Activated naive CD8-positive, alpha-beta T cell treated with anti-CD3 and anti-CD28 coated beads for 36 hours (primary cell): ENCODE measurements around the gene SLC13A3. TPM values are rescaled to one million over a fixed set of nuclear protein-coding genes. Genes with fewer than 3 reads are reported as not detected.

Source experiments
- DNase-seq: peaks from one replicate; pipeline ENCODE4 v3.0.0; 2021
- H3K27ac Mint-ChIP-seq: one replicate; pipeline ENCODE4 v1.8.0; 2022; ENCODE audit warnings: mild to moderate bottlenecking, moderate library complexity, mixed read lengths
- H3K27me3 Mint-ChIP-seq: one replicate; pipeline ENCODE4 v1.8.0; 2022; ENCODE audit warnings: mild to moderate bottlenecking, mixed read lengths
- H3K36me3 Mint-ChIP-seq: one replicate; pipeline ENCODE4 v1.8.0; 2021; ENCODE audit warnings: mild to moderate bottlenecking, mixed read lengths
- H3K4me1 Mint-ChIP-seq: one replicate; pipeline ENCODE4 v1.8.0; 2021; ENCODE audit warnings: mixed read lengths
- H3K4me3 Mint-ChIP-seq: one replicate; pipeline ENCODE4 v1.8.0; 2022; ENCODE audit warnings: mild to moderate bottlenecking, moderate library complexity, mixed read lengths
- H3K9me3 Mint-ChIP-seq: one replicate; pipeline ENCODE4 v1.8.0; 2022; ENCODE audit warnings: mixed read lengths
- total RNA-seq, 2 experiments: library from RNA; stranded (reverse); gene quantifications; one replicate each; pipeline ENCODE4 v1.2.3, GENCODE V29; 2021

The SLC13A3 gene
- total RNA-seq, 2 experiments from 2014 or later = not detected

DNA sequence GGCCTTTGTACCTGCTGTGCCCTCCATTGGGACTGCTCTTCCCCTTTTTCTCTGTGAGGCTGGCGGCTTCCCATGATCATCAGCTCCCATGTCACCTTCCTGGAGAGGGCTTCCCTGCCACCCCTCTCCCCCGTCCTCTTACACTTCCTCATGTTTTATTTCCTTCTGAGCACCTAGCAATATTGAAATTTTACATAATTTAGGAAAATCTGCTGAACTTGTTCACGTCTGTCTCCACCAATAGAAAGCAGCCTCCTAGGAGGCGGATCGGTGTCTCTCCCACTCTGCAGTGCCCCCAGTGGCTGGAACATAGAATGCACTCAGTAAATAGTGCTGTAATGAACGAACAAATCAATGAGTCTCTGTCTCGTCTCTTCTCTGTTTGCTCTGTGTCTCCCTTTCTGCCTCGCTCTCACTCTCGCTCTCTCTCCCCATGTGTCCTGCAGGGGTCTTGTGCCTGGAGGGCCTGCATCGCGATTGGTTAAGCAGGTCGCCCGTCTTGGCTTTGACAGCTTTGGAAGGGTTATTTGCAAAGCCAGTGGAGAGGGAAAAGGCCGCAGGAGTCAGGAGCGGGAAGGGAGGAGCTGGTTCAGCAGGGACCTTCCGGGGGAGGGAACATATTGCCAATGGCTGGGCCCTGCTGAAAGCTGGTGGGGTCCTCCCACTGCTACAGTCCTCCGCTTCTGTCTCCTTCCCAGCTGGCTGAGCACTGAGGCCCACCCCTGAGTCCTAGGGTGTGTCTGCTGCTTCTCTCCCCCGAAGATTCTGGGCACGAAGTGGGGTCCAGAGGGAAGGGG is 88.7 kb downstream of the SLC13A3 start:
- Mint-ChIP-seq H3K27ac (no peak overlapping the region), H3K27me3 (peaks cover 3% of the 10 kb centered on the region), H3K4me1 (peaks cover 11% of the 10 kb centered on the region), H3K4me3 (no peak overlapping the region), H3K36me3 (no peaks in the 10 kb centered on the region), H3K9me3 (no peaks in the 10 kb centered on the region)
- peak; percentile 59 for DNase-seq

DNA sequence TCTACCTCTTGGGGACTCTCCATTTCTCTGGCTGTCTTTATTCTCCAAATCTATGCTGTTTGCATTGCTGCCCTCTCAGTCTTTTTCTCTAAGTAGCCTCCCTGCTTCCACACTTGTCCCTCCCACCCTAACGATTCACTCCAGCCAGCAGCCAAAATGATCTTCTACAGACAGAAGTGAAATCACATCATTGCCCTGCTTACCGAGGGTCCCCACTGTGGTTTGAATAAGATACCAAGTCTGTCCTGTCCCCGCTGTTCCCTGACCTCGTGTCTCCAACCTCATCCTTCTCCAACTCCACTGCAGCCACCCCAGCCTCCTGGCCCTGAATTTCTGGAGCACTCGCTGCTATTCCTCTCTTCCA is 89.3 kb downstream of the SLC13A3 start:
- no peaks in the 10 kb centered on the region for H3K36me3 Mint-ChIP-seq
- no peaks in the 10 kb centered on the region for H3K27me3 Mint-ChIP-seq
- peaks cover 14% of the 10 kb centered on the region for H3K4me1 Mint-ChIP-seq
- H3K4me3 Mint-ChIP-seq = no peak overlapping the region
- no peaks in the 10 kb centered on the region for H3K9me3 Mint-ChIP-seq
- H3K27ac Mint-ChIP-seq = no peak overlapping the region
- no peak for DNase-seq

- H3K36me3 Mint-ChIP-seq = no peaks in the 10 kb centered on the region
- H3K27me3 Mint-ChIP-seq = no peaks in the 10 kb centered on the region
- H3K9me3 Mint-ChIP-seq = no peaks in the 10 kb centered on the region
- H3K4me3 Mint-ChIP-seq = no peak overlapping the region
- no peak for DNase-seq
- H3K4me1 Mint-ChIP-seq = peaks cover 22% of the 10 kb centered on the region
- no peak overlapping the region for H3K27ac Mint-ChIP-seq
These were observed 91.4 kb downstream of the SLC13A3 start for GRCh38 chr20:46559685-46560440.

- H3K36me3 Mint-ChIP-seq = no peaks in the 10 kb centered on the region
- H3K4me3 Mint-ChIP-seq = no peak overlapping the region
- no peaks in the 10 kb centered on the region for H3K27me3 Mint-ChIP-seq
- H3K4me1 Mint-ChIP-seq = peaks cover 27% of the 10 kb centered on the region
- no peak overlapping the region for H3K27ac Mint-ChIP-seq
- H3K9me3 Mint-ChIP-seq = no peaks in the 10 kb centered on the region
- DNase-seq = no peak
These were observed 92.3 kb downstream of the SLC13A3 start for GRCh38 chr20:46559001-46559400.

GRCh38 chr20:46558511-46558959 is 92.7 kb downstream of the SLC13A3 start:
- DNase-seq = peak; percentile 29
- Mint-ChIP-seq H3K4me1 (peaks cover 30% of the 10 kb centered on the region), H3K36me3 (no peaks in the 10 kb centered on the region), H3K27ac (no peak overlapping the region), H3K9me3 (no peaks in the 10 kb centered on the region), H3K4me3 (no peak overlapping the region), H3K27me3 (no peaks in the 10 kb centered on the region)

- DNase-seq = no peak
- H3K4me3 Mint-ChIP-seq = no peak overlapping the region
- no peaks in the 10 kb centered on the region for H3K27me3 Mint-ChIP-seq
- H3K4me1 Mint-ChIP-seq = peaks cover 41% of the 10 kb centered on the region
- H3K36me3 Mint-ChIP-seq = no peaks in the 10 kb centered on the region
- H3K9me3 Mint-ChIP-seq = no peaks in the 10 kb centered on the region
- H3K27ac Mint-ChIP-seq = no peak overlapping the region
These were observed 93.9 kb downstream of the SLC13A3 start for GRCh38 chr20:46557231-46557956.

DNA sequence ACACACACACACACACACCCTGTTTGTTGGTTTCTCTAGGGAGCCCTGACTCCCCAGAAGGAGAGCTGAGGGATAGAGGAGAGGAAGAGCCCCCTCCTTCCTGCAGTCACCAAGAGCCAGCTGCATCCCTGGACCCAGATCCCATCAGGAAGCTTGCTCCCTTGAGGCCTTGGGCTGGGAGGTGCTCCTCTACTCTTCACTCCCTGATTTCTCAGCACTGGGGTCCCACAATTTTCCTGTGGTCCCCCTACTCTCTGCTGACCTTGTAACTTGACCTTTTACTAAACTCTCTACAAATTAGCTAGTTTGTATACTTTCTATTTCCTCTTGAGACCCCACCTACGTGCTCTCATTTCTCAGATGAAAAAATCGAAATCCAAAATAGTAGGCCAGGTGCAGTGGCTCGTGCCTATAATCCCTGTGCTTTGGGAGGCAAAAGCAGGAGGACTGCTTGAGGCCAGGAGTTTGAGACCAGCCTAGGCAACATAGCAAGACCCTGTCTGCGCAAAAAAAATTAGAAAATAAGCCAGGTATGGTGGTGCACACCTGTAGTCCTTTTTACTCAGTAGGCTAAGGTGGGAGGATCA is 95.8 kb downstream of the SLC13A3 start:
- Mint-ChIP-seq H3K9me3 (no peaks in the 10 kb centered on the region), H3K4me1 (peaks cover 52% of the 10 kb centered on the region), H3K27me3 (no peaks in the 10 kb centered on the region), H3K27ac (no peak overlapping the region), H3K36me3 (no peaks in the 10 kb centered on the region), H3K4me3 (no peak overlapping the region)
- no peak for DNase-seq

- no peak overlapping the region for H3K27ac Mint-ChIP-seq
- no peaks in the 10 kb centered on the region for H3K9me3 Mint-ChIP-seq
- H3K27me3 Mint-ChIP-seq = no peaks in the 10 kb centered on the region
- no peak overlapping the region for H3K4me3 Mint-ChIP-seq
- H3K4me1 Mint-ChIP-seq = peaks cover 51% of the 10 kb centered on the region
- no peak for DNase-seq
- no peaks in the 10 kb centered on the region for H3K36me3 Mint-ChIP-seq
These were observed 96.4 kb downstream of the SLC13A3 start for GRCh38 chr20:46554828-46555227.

DNA sequence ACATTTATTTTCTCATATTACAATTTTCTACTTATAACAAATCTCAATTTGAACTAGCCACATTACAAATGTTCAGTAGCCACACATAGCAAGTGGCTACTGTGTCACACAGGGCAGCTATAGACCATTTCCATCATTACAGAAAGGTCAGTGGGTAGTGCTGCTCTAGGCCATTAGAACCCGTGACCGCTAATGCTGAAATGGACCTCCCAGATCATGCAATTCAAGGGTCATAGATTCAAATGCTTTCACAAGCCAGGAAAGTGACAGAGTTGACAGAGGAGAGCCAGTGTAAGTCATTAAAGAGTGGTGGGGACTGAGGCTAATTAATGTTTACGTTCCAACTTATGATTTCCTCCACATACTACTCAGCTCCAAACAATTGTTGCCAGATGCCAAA is 97.3 kb downstream of the SLC13A3 start:
- H3K9me3 Mint-ChIP-seq = no peaks in the 10 kb centered on the region
- no peaks in the 10 kb centered on the region for H3K27me3 Mint-ChIP-seq
- no peak overlapping the region for H3K4me3 Mint-ChIP-seq
- H3K27ac Mint-ChIP-seq = no peak overlapping the region
- H3K4me1 Mint-ChIP-seq = peaks cover 51% of the 10 kb centered on the region
- no peak for DNase-seq
- no peaks in the 10 kb centered on the region for H3K36me3 Mint-ChIP-seq

DNA sequence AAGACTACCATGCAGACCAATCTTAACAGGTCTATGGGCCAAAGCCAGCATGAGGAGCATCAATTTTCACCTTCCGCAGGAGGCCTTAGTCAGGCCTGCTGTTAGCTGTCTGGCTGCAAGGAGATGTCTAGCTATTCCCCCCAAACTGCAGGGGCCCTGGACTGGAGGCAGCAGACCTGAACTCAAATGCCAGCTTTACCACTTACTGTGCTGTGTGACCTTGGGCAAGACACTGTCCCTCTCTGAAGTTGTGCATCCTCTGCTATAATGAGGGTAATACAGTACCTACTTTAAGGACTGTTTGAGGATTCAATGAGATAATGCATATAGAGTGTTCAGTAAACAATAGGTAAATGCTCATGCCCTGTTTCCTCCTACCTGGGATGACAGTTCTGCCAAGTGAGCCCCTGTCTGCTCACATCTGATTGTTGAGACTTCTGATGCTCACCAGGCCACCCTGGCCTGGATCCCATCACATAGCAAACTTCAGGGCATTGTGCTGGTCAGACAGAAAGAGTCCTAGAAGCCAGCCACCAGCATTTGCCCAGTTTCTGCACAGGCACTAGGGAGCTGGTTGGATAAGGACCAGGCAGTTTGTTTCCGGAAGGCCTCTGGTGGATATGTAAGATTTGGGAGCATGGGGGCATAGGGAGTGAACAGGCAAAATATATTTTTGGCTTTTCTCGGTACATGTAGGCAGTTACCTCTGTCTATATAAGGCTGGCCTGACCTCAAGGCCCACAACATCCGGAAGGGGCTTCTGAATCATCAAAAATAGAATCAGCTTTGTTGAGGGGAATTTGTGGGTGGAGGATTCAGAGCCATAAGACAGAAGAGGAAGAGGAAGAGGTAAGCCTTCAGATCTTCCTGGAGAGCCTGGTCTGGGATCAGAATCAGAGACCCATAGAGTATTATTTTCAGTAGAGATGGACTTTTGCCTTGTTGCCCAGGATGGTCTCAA is 98.5 kb downstream of the SLC13A3 start:
- peak; percentile 61 for DNase-seq
- H3K9me3 Mint-ChIP-seq = no peaks in the 10 kb centered on the region
- H3K4me3 Mint-ChIP-seq = peak overlapping the region; percentile 55
- H3K27ac Mint-ChIP-seq = peak overlapping the region; percentile 87
- no peaks in the 10 kb centered on the region for H3K27me3 Mint-ChIP-seq
- no peaks in the 10 kb centered on the region for H3K36me3 Mint-ChIP-seq
- H3K4me1 Mint-ChIP-seq = peaks cover 44% of the 10 kb centered on the region

DNA sequence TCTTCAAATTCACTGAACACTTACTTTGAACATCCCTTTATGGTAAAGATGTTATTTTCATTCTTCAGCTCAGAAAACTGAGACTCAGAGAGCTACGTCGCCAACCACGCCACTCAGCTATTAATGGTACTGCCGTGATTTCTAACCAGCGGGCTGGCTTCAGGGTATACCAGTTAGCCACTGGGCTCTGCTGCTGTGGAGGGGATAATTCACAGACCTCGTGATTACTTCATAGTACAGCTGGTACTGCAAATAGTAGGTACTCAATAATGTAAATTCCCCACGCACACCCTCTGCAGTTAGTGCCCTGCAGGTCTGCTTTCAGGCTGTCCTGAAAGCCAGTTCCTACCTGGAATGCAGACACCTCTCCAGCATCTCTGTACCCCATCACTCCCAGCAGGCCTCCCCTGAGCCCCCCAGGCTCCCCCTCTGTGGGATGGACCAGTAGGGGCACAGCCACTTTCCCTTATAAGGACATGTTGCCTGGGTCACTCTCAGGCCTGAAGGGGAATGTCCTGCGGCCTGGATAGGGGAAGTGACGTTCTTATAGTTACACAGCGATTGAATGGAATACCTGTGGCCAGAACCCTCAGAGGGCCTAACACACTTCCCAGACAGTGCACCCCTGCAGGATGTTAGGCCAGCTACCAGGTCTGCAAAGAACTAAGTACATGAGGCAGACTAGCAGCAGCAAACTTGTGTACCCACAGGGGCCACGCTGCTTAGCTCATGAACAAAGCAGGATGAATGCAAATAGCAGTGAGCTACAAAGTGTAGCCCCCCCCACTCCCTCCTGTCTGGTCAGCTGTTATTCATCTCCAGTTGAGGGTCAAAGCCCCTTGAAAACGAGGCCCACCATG is 99.5 kb downstream of the SLC13A3 start:
- H3K27me3 Mint-ChIP-seq = no peaks in the 10 kb centered on the region
- H3K9me3 Mint-ChIP-seq = no peaks in the 10 kb centered on the region
- peaks cover 39% of the 10 kb centered on the region for H3K4me1 Mint-ChIP-seq
- no peaks in the 10 kb centered on the region for H3K36me3 Mint-ChIP-seq
- H3K4me3 Mint-ChIP-seq = no peak overlapping the region
- H3K27ac Mint-ChIP-seq = no peak overlapping the region
- no peak for DNase-seq

DNA sequence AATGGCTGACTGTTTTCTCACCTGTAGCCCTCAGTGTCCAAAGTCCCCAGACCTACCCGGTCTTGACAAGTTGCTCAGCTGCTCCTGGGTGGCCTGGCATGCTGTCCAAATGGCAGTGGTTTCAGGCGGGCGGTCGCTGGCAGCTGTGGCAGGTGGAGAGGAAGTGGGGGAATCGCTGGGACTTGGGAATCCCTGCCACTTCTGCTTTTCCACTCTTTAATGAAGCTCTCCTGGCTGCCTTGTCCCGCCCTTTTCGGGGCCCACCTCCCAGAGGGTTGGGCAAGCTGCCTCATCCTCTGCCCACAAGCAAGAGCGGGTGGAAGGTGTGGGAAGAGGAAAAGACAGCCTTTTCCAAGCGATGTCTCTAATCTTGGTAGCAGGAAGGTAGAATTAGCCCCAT is 100.8 kb downstream of the SLC13A3 start, which contains the start of gene OCSTAMP:
Gene OCSTAMP (minus strand): TSS at position 194 of the 400 bp plus-strand sequence. CDS start 94 bp downstream, at position 100.
- Mint-ChIP-seq H3K4me3 (no peak within 1 kb of the TSS), H3K27me3 (peaks cover 4% of the 10 kb centered on the region), H3K4me1 (peaks cover 40% of the 10 kb centered on the region), H3K27ac (no peak within 1 kb of the TSS), H3K36me3 (peaks cover 1% of the 10 kb centered on the region), H3K9me3 (no peaks in the 10 kb centered on the region)
- no peak for DNase-seq

DNA sequence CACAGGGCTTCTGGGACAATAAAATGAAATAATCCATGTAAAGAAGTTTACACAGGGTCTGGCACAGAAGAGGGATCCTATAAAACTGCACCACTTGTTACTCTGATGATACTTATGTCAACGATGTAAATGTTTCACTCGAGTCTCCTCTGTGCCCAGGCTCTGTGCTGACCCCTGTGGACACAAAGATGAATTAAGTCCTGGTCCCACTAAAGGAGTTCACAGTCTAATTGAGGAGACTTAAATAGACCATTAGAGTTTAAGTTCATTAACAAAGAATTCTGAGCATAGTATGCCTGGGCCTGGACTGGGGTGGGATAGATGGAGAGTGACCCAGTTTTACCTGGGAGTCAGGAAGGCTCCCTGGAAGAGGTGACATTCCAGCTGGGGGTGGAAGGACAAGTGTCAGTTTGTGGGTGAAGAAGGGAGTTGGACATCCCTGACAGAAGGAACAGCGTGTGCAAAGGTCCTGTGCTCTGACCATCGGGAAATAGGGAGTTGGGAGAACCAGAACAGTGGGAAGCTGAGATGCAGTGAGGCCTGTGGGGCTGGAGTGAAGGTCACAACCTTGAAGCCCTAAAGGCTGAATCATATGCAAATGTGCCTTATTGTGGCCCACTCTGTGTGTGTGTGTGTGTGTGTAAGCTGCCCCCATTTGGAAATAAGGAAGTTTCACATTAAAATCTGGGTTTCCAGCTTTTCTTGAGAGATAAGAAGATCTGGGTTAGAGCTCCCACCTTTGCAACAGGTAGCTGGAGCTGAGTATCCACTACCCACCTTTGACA is 101.9 kb downstream of the SLC13A3 start:
- no peak for DNase-seq
- peaks cover 3% of the 10 kb centered on the region for H3K36me3 Mint-ChIP-seq
- no peak overlapping the region for H3K4me3 Mint-ChIP-seq
- H3K9me3 Mint-ChIP-seq = no peaks in the 10 kb centered on the region
- H3K4me1 Mint-ChIP-seq = peaks cover 40% of the 10 kb centered on the region
- peaks cover 4% of the 10 kb centered on the region for H3K27me3 Mint-ChIP-seq
- H3K27ac Mint-ChIP-seq = no peak overlapping the region
